Hepatocyte (in vitro differentiated cells): ENCODE results near the gene PHB1. TPM values are rescaled to one million over a fixed set of nuclear protein-coding genes. Genes with fewer than 3 reads are reported as not detected.

ENCODE experiments used
- DNase-seq: peaks from one replicate; pipeline ENCODE4 v3.0.0-alpha.2; 2016; ENCODE audit warnings: low spot score
- H2AFZ ChIP-seq: fragments of 200-600 bp; sonication (generic); 2 replicates; pipeline ENCODE4 v1.6.0; 2016; ENCODE audit warnings: antibody characterized with exemption, mild to moderate bottlenecking
- H3K27ac ChIP-seq: fragments of 200-600 bp; sonication (generic); 2 replicates; pipeline ENCODE4 v1.5.1; 2016; ENCODE audit warnings: mild to moderate bottlenecking
- H3K27me3 ChIP-seq: fragments of 200-600 bp; sonication (generic); 2 replicates; pipeline ENCODE4 v1.6.1; 2016
- H3K36me3 ChIP-seq: fragments of 200-600 bp; sonication (generic); replicated peaks from 2 replicates; pipeline ENCODE4 v1.5.1; 2016; ENCODE audit warnings: low read depth; ENCODE audit not compliant: insufficient read depth
- H3K4me1 ChIP-seq: fragments of 200-600 bp; sonication (generic); 2 replicates; pipeline ENCODE4 v1.5.1; 2016; ENCODE audit warnings: mild to moderate bottlenecking, moderate library complexity; ENCODE audit not compliant: insufficient read depth
- H3K4me2 ChIP-seq: fragments of 200-600 bp; sonication (generic); 2 replicates; pipeline ENCODE4 v1.6.0; 2016
- H3K4me3 ChIP-seq: fragments of 200-600 bp; sonication (generic); 2 replicates; pipeline ENCODE4 v1.5.1; 2016; ENCODE audit warnings: mild to moderate bottlenecking
- H3K79me2 ChIP-seq: fragments of 200-600 bp; sonication (generic); 2 replicates; pipeline ENCODE4 v1.6.0; 2017; ENCODE audit warnings: mild to moderate bottlenecking
- H3K9me2 ChIP-seq: fragments of 200-600 bp; sonication (generic); replicated peaks from 2 replicates; pipeline ENCODE4 v1.6.0; 2017; ENCODE audit warnings: mild to moderate bottlenecking; ENCODE audit not compliant: insufficient read depth
- H3K9me3 ChIP-seq: fragments of 200-600 bp; sonication (generic); 2 replicates; pipeline ENCODE4 v1.5.1; 2016; ENCODE audit warnings: low read depth, mild to moderate bottlenecking
- H4K20me1 ChIP-seq: fragments of 200-600 bp; sonication (generic); 2 replicates; pipeline ENCODE4 v1.6.0; 2016; ENCODE audit warnings: mild to moderate bottlenecking; ENCODE audit not compliant: insufficient read depth, poor library complexity, severe bottlenecking
- CTCF ChIP-seq: fragments of 200-600 bp; sonication (generic); IDR thresholded peaks from 2 replicates; pipeline ENCODE4 v1.5.1; 2016; ENCODE audit warnings: antibody characterized with exemption, mild to moderate bottlenecking; ENCODE audit not compliant: poor library complexity
- EZH2 ChIP-seq: fragments of 200-600 bp; sonication (generic); IDR thresholded peaks from 2 replicates; pipeline ENCODE4 v1.6.1; 2016; ENCODE audit warnings: antibody characterized with exemption, mild to moderate bottlenecking, borderline replicate concordance
- EZH2phosphoT487 ChIP-seq: fragments of 200-600 bp; sonication (generic); IDR thresholded peaks from one replicate; pipeline ENCODE4 v1.6.1; 2018; ENCODE audit warnings: antibody characterized with exemption, mild to moderate bottlenecking, low read depth, moderate library complexity; ENCODE audit not compliant: unreplicated experiment, severe bottlenecking
- WGBS: methylation state at CpG from one replicate; pipeline ENCODE4 v1.1.6; 2016; ENCODE audit warnings: low lambda C conversion rate; ENCODE audit errors: missing lambda C conversion rate; 5-methylcytosine and 5-hydroxymethylcytosine counted together
- polyA plus RNA-seq: library from polyadenylated mRNA; unstranded; fragments of >200 nt; fragmentation: Nextera tagmentation; extraction: Ambion mirVana; gene quantifications from 2 replicates; pipeline ENCODE4 v1.2.1, GENCODE V29; 2016
- total RNA-seq: library from RNA; depleted of rRNA; stranded (reverse); fragments of >200 nt; gene quantifications from 2 replicates; pipeline ENCODE4 v1.2.3, GENCODE V29; 2014

The PHB1 gene
- total and polyA plus RNA-seq, 2 experiments from 2014 or later = 114 to 171 TPM

- Histone ChIP-seq H2AFZ (no peak overlapping the region), H3K79me2 (no peaks in the 10 kb centered on the region), H3K9me3 (no peaks in the 10 kb centered on the region), H3K27ac (no peak overlapping the region), H3K36me3 (no peaks in the 10 kb centered on the region), H3K27me3 (peaks cover 23% of the 10 kb centered on the region), H3K4me2 (no peak overlapping the region), H3K4me1 (peaks cover 6% of the 10 kb centered on the region), H3K4me3 (no peak overlapping the region), H4K20me1 (no peaks in the 10 kb centered on the region), H3K9me2 (no peaks in the 10 kb centered on the region)
- peak; percentile 56 for DNase-seq
- WGBS = 59% methylated on average over 12 of the region's 13 CpGs
- TF ChIP-seq EZH2 = no peak
- TF ChIP-seq CTCF = peak; percentile 70
- TF ChIP-seq EZH2phosphoT487 = no peak
Observed at GRCh38 chr17:49434821-49435670, 20.4 kb upstream of the PHB1 start.

- Histone ChIP-seq H3K27ac (no peak overlapping the region), H3K4me3 (no peak overlapping the region), H2AFZ (no peak overlapping the region), H3K36me3 (no peaks in the 10 kb centered on the region), H3K79me2 (no peaks in the 10 kb centered on the region), H3K4me2 (no peak overlapping the region), H4K20me1 (no peaks in the 10 kb centered on the region), H3K4me1 (no peaks in the 10 kb centered on the region), H3K9me2 (no peaks in the 10 kb centered on the region), H3K9me3 (no peaks in the 10 kb centered on the region), H3K27me3 (peaks cover 6% of the 10 kb centered on the region)
- WGBS = 97% methylated on average over 4 of the region's 4 CpGs
- TF ChIP-seq EZH2phosphoT487 = no peak
- no peak for TF ChIP-seq CTCF
- TF ChIP-seq EZH2 = no peak
- no peak for DNase-seq
Observed at GRCh38 chr17:49433000-49433694, 18.5 kb upstream of the PHB1 start.

- Histone ChIP-seq H3K27ac (no peak overlapping the region), H3K9me2 (no peaks in the 10 kb centered on the region), H4K20me1 (no peaks in the 10 kb centered on the region), H3K27me3 (no peaks in the 10 kb centered on the region), H3K79me2 (no peaks in the 10 kb centered on the region), H3K36me3 (no peaks in the 10 kb centered on the region), H3K4me3 (no peak overlapping the region), H3K9me3 (no peaks in the 10 kb centered on the region), H2AFZ (no peak overlapping the region), H3K4me1 (no peaks in the 10 kb centered on the region), H3K4me2 (no peak overlapping the region)
- no peak for DNase-seq
- TF ChIP-seq EZH2phosphoT487 = no peak
- no peak for TF ChIP-seq EZH2
- TF ChIP-seq CTCF = no peak
- 83% methylated on average over 8 of the region's 8 CpGs for WGBS
Observed at GRCh38 chr17:49431743-49432142, 17.1 kb upstream of the PHB1 start.
